ENCODE results near the gene WIPF3. TPM values are rescaled to one million over a fixed set of nuclear protein-coding genes. Genes with fewer than 3 reads are reported as not detected.
"Not testable (repeated sequence)": the region's sequence is repeated elsewhere in the genome, so short reads cannot be mapped to it uniquely, and the experiment has no call there.

The WIPF3 gene
- total RNA-seq, 2 donors from 2014 or later = 1.8 to 3.8 TPM

- intact Hi-C loops (cut with DNase I) = no loop called here
- DNase-seq = peak; percentile 41
Observed at GRCh38 chr7:29865526-29865925, 59.2 kb downstream of the WIPF3 start.

DNA sequence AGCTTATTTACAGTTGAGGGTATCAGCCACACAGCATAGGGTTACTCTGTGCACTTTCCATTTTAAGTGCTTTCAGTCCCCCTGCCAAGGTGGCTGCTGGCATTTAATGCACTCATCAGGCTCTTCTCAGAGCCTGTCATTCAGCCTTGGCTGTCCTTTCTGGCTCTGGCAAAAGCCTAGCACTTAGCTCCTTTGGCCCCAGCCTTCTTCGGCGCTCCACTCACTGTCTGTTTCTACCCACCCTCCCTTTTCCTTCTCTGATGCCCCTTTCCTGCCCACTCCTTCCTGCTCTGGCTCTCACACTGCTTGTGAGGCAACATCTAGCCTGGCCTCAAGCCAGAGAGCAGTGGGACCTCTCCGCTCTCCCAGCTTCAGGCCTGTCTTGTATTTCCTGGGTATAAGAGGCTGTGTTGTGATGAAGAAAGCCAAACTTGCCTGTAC is 60.2 kb downstream of the WIPF3 start:
- DNase-seq = peak; percentile 75
- ATAC-seq = peak; percentile 73 to 81
- intact Hi-C loops (cut with DNase I) = no loop called here

More at GRCh38 chr7:29865526-29865925, 59.2 kb downstream of the WIPF3 start:
- peak; percentile 60 to 88 for ATAC-seq

DNA sequence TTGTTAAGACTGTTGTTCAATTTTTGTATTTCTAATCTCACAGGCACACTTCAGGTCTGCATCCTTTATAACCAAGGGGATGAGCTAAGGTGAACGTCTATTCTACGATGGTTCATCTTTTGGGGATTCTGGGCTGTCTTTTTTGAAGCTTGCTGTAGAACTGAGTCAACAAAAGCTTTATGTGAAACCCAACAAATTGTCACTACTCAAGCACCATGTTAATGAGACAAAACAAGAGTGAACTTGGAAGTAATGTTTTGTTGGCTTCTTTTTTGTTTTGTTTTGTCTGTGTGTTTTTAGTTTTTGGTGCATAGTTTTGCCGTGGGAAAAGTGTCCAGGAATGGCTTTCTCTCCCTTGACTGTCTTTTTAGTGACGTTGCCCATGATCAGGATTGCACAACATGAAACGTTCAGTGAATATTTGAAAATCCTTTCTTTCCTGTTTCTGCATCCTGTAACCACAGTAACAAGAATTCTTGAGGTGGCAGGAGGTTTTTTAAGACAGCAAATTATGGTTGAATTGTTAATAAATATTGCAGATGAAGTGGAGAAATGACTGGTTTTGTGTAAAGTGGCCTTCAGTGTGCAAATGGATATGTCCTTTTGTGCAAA is 65.6 kb downstream of the WIPF3 start:
- ATAC-seq = peak in 1 of 2 donors; percentile 53
- intact Hi-C loops (cut with DNase I) = no loop called here
- no peak for DNase-seq

DNA sequence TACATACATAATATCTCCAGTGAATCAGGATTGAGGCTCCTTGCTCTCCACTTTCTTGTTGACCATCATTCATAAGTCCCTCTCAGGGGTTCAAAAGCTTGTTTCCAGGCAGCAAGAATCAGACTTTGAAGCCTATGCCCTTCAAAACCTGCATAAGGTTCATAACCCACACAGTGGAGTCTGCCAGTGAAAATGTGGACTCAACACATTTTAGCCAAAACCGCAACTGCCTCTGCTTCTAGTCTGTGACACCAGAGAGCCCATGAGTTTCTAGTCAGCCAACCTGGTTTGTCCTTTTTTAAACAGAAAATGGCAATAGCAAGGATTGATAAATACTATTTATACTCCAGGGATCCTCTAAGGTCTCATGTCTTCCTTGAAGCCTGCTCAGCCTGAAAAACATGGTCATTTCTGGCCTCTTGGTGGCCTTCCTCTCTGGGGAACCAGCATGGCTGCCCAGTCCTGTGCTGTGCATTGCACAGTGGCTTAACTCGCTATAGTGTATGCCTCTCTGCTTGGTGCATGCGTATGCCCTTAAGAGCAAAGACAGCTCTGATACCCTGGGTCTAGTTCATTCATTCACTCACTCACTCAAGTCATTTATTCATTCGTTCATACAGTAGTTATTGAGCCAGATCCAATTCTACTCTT is 67.5 kb downstream of the WIPF3 start:
- no peak for ATAC-seq
- intact Hi-C loops (cut with DNase I) = no loop called here
- no peak for DNase-seq

DNA sequence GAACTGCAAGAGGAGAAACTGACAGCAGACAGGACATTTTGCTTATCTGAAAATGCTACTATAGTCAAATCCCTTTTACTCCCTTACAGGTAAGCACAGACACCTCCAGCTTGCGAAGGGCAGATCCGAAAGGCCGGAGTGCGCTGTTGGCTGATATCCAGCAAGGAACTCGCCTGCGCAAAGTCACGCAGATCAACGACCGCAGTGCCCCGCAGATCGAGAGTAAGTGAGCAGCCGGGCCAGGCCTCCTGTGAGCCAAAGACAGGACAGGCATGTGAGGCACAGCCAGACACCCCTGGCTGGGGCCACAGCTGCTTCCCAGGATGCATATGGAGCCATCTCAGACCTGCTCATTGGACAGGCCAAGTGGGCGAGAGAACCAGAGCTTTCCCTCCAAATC is 69.4 kb downstream of the WIPF3 start:
- ATAC-seq = no peak
- DNase-seq = no peak
- intact Hi-C loops (cut with DNase I) = no loop called here

DNA sequence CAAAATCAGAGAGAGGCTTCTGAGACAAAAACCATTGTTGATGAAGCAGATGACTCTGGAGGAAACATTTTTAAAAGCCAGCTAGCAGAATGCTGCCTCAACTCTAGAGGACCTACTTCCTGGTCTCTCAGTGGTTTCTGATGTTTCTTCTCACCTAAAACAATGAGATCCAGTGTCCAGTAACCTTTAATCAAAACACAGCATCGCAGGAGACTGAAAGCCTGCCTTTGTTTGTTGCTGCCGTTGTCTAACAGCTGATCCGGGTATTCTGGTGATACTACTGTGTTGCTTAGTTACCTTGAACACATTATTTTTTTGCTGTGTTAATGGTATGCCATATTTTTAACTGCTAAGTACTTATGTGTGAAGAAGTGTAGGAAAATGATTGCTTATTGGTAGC is 70.9 kb downstream of the WIPF3 start:
- DNase-seq (no peak), ATAC-seq (no peak)
- intact Hi-C loops (cut with DNase I) = no loop called here

DNA sequence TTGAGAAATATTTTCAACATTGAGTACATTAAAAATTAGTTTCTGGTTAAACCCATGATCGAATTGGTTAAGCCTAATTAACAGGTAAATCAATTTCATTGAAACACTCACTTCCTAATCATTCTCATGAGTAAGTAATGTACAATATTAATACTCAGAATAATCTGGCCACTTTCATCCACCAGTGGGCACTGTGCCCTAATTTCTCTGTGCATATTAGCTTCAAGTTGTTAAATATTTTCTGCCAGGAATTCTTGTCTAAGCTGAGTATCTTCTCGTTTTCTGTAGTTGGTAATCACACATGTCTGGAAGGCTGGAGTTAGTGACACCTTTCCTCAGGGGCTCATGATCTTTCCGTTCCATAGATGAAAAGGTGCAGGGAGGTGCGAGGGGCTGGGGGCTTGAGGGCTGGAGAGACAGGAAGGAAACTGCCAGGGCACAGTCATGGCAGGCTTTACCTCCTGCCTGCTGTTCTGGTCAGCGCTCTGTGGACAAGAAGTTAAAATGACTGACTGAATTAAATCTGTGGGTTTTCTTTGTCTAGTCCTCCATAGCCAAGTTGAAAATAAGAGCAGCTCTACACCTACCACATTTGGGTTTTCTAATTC is 71.9 kb downstream of the WIPF3 start:
- DNase-seq = no peak
- intact Hi-C loops (cut with DNase I) = no loop called here
- ATAC-seq = no peak

- ATAC-seq = peak; percentile 57 to 66
- peak; percentile 47 for DNase-seq
- intact Hi-C loops (cut with DNase I) = no loop called here
Observed at GRCh38 chr7:29879609-29880008, 73.3 kb downstream of the WIPF3 start.

DNA sequence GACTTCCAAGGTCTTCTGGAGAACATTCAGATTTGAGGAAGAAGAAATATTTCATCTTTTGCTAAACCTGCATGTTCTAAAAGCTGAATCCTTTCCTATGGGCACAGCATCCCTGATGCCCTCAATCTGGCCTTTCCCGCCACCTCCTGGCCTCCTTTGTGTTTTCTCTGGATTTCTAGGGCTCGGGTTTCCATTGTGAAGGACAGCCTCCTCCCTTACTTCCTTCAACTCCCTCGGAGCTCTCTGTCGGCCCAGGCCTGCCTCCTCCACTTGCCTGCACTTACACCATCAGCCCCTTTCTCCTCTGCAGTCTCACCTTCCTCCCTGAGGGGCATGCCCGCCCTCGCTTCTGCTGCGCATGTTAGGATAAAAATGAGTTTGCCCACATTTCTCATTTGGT is 75.4 kb downstream of the WIPF3 start:
- no peak for ATAC-seq

GRCh38 chr7:29882481-29882880 is 76.2 kb downstream of the WIPF3 start:
- ATAC-seq (no peak), DNase-seq (no peak)
- intact Hi-C loops (cut with DNase I) = no loop called here

More for the DNA sequence above, 75.4 kb downstream of the WIPF3 start:
- intact Hi-C loops (cut with DNase I) = no loop called here
- no peak for DNase-seq

DNA sequence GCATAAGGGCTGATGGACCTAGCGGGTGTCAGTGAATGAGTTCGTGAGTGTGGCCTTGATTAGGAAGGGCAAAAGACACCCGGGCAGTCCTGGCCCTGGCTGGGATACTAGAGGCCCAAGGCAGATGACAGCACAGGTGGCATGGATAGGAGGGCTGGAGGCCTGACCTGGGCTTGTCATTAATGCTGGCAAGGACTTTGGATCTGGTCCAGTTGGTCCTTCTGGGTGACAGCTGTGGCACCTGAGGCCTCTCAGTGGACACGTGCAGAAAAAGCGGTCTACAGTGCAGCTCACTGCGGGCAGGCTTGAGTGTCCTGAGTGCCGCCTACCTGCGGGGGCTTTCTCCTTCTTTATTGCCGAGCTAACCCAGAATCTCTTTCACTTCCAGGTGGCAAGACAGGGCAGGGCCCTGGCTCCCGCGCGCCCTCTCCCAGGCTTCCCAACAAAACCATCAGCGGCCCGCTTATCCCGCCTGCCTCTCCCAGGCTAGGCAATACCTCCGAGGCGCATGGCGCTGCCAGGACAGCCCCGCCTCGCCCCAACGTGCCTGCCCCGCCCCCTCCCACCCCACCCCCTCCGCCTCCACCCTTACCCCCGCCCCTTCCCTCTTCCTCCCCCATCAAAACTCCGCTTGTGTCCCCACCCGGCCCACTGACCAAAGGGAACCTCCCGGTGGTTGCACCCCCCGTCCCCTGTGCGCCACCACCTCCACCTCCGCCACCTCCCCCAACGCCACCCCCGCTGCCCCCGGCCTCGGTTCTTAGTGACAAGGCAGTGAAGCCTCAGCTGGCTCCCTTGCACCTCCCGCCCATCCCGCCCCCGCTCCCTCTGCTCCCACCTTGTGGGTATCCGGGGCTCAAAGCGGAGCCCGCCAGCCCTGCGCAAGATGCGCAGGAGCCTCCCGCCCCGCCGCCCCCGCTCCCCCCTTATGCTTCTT is 77.4 kb downstream of the WIPF3 start:
- intact Hi-C loops (cut with DNase I) = no loop called here
- DNase-seq = no peak
- ATAC-seq = peak in 1 of 2 donors; percentile 65

GRCh38 chr7:29884399-29885272 is 78.3 kb downstream of the WIPF3 start:
- intact Hi-C loops (cut with DNase I) = no loop called here
- DNase-seq = peak; percentile 23
- peak in 1 of 2 donors; percentile 25 for ATAC-seq

DNA sequence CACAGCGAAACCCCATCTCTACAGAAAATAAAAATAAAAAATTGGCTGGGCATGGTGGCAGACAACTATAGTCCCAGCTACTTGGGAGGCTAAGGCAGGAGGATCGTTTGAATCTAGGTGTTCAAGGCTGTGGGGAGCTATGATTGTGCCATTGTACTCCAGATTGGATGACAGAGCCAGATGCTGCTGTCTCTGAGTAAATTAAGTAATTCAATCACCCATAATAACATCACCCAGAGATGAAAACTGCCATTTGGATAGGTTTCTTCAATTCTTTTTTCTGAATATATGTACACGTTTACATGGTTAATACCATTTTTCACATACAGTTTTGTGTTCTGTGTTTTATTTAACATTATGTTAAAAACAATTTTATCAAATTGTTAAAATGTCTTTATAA is 79.3 kb downstream of the WIPF3 start:
- DNase-seq (no peak), ATAC-seq (no peak)
- intact Hi-C loops (cut with DNase I) = no loop called here

DNA sequence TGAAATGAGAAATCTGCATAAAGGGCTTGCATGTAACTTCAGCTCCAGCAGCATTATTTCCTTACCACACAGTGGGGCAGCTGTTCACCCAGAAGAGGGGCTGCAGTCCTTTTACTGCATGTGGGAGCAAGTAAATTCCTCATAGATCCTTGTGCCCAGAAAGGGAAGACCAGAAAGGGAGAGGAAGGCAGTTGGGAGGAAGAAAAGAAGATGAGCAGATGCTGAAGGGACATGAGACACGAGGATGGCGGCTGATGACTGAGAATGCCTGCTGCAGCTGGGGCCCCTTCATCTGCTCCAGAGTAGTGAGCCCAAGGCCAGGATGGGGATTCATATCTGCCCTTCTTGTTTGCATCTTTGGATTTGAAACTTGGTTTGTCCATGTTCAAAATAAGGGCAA is 80.5 kb downstream of the WIPF3 start:
- ATAC-seq = no peak
- no peak for DNase-seq
- intact Hi-C loops (cut with DNase I) = no loop called here

DNA sequence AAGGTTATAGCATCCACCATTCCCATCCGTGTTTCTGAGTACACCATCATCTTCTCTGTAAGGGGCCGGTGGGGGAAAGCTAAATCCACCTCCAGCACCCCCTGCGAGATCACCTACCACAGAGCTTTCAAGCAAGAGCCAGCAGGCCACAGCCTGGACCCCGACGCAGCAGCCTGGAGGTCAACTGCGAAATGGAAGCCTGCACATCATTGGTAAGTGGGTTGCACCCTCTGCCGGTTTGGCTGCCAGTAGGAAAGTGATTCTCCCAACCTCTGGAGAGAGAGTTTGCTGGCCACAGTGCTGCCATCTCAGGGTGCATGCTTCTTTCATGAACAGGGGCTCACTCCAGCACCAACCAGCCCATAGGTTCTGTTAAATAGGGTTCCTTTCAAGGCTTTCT is 81.7 kb downstream of the WIPF3 start:
- no peak for DNase-seq
- ATAC-seq = no peak
- intact Hi-C loops (cut with DNase I) = no loop called here

- DNase-seq (no peak), ATAC-seq (no peak)
- intact Hi-C loops (cut with DNase I) = no loop called here
Observed at GRCh38 chr7:29889288-29889687, 83.0 kb downstream of the WIPF3 start.

- intact Hi-C loops (cut with DNase I) = no loop called here
- ATAC-seq (no peak), DNase-seq (no peak)
Observed at GRCh38 chr7:29890251-29890650, 83.9 kb downstream of the WIPF3 start.

GRCh38 chr7:29890786-29891185 is 84.5 kb downstream of the WIPF3 start:
- DNase-seq; intact Hi-C loops (cut with DNase I): not testable (repeated sequence)

DNA sequence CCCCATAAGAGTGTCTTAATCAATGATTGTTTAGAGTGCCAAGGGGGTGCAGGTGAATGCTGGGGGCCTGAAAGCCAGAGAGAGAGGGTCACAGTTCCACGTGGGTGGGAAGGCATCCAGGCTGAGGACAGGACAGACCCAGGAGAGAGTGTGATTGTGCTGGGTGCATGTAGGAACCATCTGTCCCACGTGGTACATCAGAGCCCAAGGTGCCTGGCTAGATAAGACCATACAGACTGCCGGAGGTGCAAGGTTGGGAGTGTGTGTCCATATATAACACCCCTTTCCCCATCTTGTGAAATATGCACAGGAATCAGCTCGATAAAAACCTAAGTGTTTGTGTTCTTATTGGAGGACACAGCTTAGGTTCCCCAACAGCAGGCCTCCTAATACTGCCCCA is 85.5 kb downstream of the WIPF3 start:
- DNase-seq = no peak
- intact Hi-C loops (cut with DNase I) = no loop called here
- ATAC-seq = no peak

More at GRCh38 chr7:29890786-29891185, 84.5 kb downstream of the WIPF3 start:
- ATAC-seq = not testable (repeated sequence)

Data from left cardiac atrium (tissue), 4 donors.